ENCODE results near the gene RCOR3.
"Not testable (repeated sequence)": the region's sequence is repeated elsewhere in the genome, so short reads cannot be mapped to it uniquely, and the experiment has no call there.

Gene RCOR3

GRCh38 chr1:211260141-211261107 lies 1.3 kb downstream of the RCOR3 start:
- DNase-seq = peak; percentile 90

GRCh38 chr1:211261229-211261628 lies 2.1 kb downstream of the RCOR3 start:
- DNase-seq = no peak

- DNase-seq = not testable (repeated sequence)
These were observed 3.9 kb downstream of the RCOR3 start for GRCh38 chr1:211263022-211263421.

- DNase-seq = no peak
These were observed 8.2 kb downstream of the RCOR3 start for GRCh38 chr1:211267204-211267857.

- no peak for DNase-seq
These were observed 20.2 kb downstream of the RCOR3 start for GRCh38 chr1:211279340-211279739.

GRCh38 chr1:211280910-211281309 lies 21.7 kb downstream of the RCOR3 start:
- no peak for DNase-seq

GRCh38 chr1:211281320-211282022 lies 22.3 kb downstream of the RCOR3 start:
- DNase-seq = no peak

- DNase-seq = no peak
These were observed 22.8 kb downstream of the RCOR3 start for GRCh38 chr1:211282023-211282373.

- DNase-seq = no peak
These were observed 26.0 kb downstream of the RCOR3 start for GRCh38 chr1:211285196-211285595.

GRCh38 chr1:211287218-211287617 lies 28.1 kb downstream of the RCOR3 start:
- no peak for DNase-seq

- DNase-seq = no peak
These were observed 33.2 kb downstream of the RCOR3 start for GRCh38 chr1:211292411-211292810.

- DNase-seq = no peak
These were observed 37.2 kb downstream of the RCOR3 start for GRCh38 chr1:211296396-211296795.

- no peak for DNase-seq
These were observed 45.9 kb downstream of the RCOR3 start for GRCh38 chr1:211305044-211305443.

- DNase-seq = no peak
These were observed 50.5 kb downstream of the RCOR3 start for GRCh38 chr1:211309617-211310016.

GRCh38 chr1:211313392-211313791 lies 54.2 kb downstream of the RCOR3 start:
- no peak for DNase-seq

- no peak for DNase-seq
These were observed 59.6 kb downstream of the RCOR3 start for GRCh38 chr1:211318576-211319280.

- DNase-seq = no peak
These were observed 60.7 kb downstream of the RCOR3 start for GRCh38 chr1:211319892-211320291.

- DNase-seq = no peak
These were observed 61.8 kb downstream of the RCOR3 start for GRCh38 chr1:211320980-211321379.

GRCh38 chr1:211321646-211322045 lies 62.5 kb downstream of the RCOR3 start:
- not testable (repeated sequence) for DNase-seq

GRCh38 chr1:211323156-211324063 lies 64.2 kb downstream of the RCOR3 start:
- DNase-seq = peak; percentile 73

- no peak for DNase-seq
These were observed 66.0 kb downstream of the RCOR3 start for GRCh38 chr1:211324992-211325775.
